H1 (cell line): ENCODE results near the gene SRRM3. TPM values are rescaled to one million over a fixed set of nuclear protein-coding genes. Genes with fewer than 3 reads are reported as not detected.

ENCODE experiments used
- EZH2 ChIP-seq: fragments of 200-600 bp; sonication (generic); IDR thresholded peaks from 2 replicates; pipeline ENCODE4 v1.7.1; 2012; ENCODE audit warnings: low read depth, mild to moderate bottlenecking, moderate library complexity, low read length, inconsistent platforms; ENCODE audit not compliant: severe bottlenecking
- GTF2F1 ChIP-seq: IDR thresholded peaks from 2 replicates; pipeline ENCODE4 v1.6.1; 2012; ENCODE audit warnings: low read depth, low read length, improper control_type of control experiment, borderline replicate concordance
- KDM5A ChIP-seq: fragments of 200-600 bp; IDR thresholded peaks from 2 replicates; pipeline ENCODE4 v1.7.1; 2012; ENCODE audit warnings: mild to moderate bottlenecking, low read length, inconsistent platforms, mixed read lengths
- PHF8 ChIP-seq: fragments of 200-600 bp; sonication (generic); conservative IDR thresholded peaks from 2 replicates; pipeline ENCODE4 v1.7.1; 2012; ENCODE audit warnings: low read depth, mild to moderate bottlenecking, inconsistent platforms, low read length, moderate library complexity
- POU5F1 ChIP-seq: IDR thresholded peaks from 2 replicates; pipeline ENCODE4 v1.6.1; 2011; ENCODE audit warnings: low read depth, mild to moderate bottlenecking, low read length, moderate library complexity
- RAD21 ChIP-seq, 2 experiments: IDR thresholded peaks in 1 of 2; conservative IDR thresholded peaks in 1 of 2; 2 replicates each; pipeline ENCODE4 v1.6.1; 2011; ENCODE audit warnings: low read depth in 2 of 2, low read length in 2 of 2, improper control_type of control experiment in 1 of 2, inconsistent platforms in 1 of 2, mild to moderate bottlenecking in 1 of 2, moderate library complexity in 1 of 2
- SIRT6 ChIP-seq: IDR thresholded peaks from one replicate; pipeline ENCODE4 v1.7.1; 2012; ENCODE audit warnings: low read length, inconsistent platforms
- polyA plus RNA-seq, 7 experiments: library from polyadenylated mRNA; depleted of rRNA in 3 of 7; stranded (reverse) in 5 of 7; unstranded in 2 of 7; fragments of >200 nt in 5 of 7; fragments of 200-250 nt in 2 of 7; gene quantifications; 1 replicate in 5 of 7; 2 replicates in 1 of 7; 4 replicates in 1 of 7; pipeline versions ENCODE4 v1.2.1 to v1.2.3, GENCODE V29; 2011 to 2013; ENCODE audit warnings: missing spikeins in 2 of 7, mixed read lengths in 2 of 7
- total RNA-seq: library from RNA; stranded (reverse); fragmentation: NEBNext Ultra II Directional; extraction: Animal tissue kit (Norgen Biotek cat#: 25700); gene quantifications from 2 replicates; pipeline ENCODE4 v1.2.1, GENCODE V29; 2021

SRRM3 gene
- total and polyA plus RNA-seq, 2 of the 8 experiments (the other 6 are each of a cell fraction or from before 2014, with no cell fraction given), result 10.4 to 17.4 TPM

GRCh38 chr7:76326646-76327233 is 125.0 kb downstream of the SRRM3 start (continued):
- TF ChIP-seq EZH2 (no peak), RAD21 (IDR thresholded peaks at IDR 0.05 in 1 of 2, conservative IDR thresholded peaks at IDR 0.05 in 1 of 2; ENCODE audit: low read depth in 2 of 2, low read length in 2 of 2) (no peak), KDM5A (no peak), PHF8 (no peak), POU5F1 (no peak), SIRT6 (no peak), GTF2F1 (no peak)
